GM18861 (cell line): Measurements from ENCODE around the gene KANK2.
A peak's percentile ranks its signal among the peaks of the same experiment; 100 is the strongest.
"Not testable (repeated sequence)": the region's sequence is repeated elsewhere in the genome, so short reads cannot be mapped to it uniquely, and the experiment has no call there.

Source experiments
- ATAC-seq: cut with Tn5 transposase; IDR thresholded peaks from one replicate; pipeline ENCODE4 v1.9.1; 2021; ENCODE audit not compliant: unreplicated experiment

Gene KANK2

DNA sequence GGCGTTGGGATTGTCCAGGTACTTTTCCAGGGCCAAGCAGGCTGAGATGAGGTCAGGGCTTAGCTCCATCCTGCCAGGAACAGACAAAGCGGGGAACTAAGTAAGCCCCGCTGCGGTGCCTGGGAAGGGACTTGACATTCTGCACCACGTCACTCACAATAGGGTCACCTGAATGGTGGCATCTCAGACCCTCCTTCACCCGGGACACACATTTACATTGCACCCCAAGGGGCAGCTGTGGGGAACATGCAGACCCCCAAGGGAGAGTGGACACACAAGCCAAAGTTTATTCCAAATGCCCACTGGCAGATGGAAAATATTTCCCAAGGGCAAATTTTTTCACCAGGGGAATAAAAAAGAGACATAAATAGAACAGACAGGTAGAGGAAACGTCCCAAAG, 21.4 kb downstream of the KANK2 start:
- ATAC-seq: no peak

DNA sequence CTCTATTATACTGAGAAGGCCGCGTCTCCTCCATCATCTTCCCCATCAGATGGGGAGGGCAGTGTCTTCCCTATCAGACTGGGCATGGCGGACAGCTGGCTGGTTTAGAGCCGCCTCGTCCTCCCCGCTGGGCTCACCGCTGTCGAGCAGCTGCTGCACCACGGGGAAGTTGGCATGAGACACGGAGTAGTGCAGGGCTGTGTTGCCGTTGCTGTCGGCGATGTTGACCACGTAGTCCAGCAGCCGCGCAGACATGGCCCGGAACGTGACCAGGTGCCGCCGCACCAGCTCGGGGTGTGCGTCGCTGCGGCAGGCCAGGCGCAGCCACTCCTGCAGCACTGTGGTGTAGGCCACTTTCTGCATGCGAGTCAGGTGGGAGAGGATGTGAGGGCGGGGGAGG, 23.0 kb downstream of the KANK2 start:
- ATAC-seq: no peak

DNA sequence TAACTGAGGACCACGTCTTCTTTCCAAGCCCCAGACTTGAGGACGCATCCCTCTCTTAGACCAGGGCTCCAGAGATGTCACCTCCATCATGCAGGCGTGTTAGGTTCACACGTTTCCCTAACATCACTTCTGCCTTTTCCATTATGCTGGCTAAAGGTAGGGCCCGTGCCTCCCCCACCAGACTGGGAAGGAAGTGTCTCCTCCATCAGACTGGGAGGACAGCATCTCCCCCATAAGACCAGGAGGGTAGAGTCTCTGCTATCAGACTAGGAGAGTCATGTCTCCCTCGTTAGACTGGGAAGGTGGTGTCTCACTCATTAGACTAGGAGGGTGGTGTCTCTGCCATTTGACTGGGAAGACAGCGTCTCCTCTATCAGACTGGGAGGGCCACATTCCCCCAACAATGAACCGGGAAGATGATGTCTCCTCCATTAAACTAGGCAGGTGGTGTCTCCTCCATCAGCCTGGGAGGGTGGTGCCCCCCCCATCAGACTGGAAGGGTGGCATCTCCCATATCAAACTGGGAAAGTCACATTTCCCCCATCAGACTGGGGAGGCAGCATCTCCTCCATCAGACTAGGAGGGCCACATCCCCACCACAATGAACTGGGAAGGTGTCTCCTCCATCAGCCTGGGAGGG, 23.7 kb downstream of the KANK2 start:
- ATAC-seq: no peak

DNA sequence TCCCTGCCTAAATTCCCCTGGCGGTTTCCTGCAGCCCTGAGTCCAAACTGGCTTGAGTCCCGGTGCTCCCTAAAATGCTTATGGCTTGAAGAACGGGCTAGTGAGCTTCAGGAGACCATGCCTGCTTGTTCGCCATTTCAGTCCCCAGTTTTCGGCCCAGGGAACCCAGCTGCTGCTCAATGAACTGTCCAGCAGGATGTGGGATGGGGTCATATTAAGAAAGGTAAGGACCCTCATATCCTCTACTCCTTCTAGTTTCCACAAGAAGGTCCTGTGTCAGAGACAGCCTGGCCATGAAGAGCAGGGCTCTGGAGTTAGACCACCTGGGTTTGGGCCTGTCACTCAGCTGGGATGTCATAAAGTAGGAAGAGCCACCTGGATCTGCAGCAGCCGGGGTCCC, 24.8 kb downstream of the KANK2 start:
- no peak for ATAC-seq

DNA sequence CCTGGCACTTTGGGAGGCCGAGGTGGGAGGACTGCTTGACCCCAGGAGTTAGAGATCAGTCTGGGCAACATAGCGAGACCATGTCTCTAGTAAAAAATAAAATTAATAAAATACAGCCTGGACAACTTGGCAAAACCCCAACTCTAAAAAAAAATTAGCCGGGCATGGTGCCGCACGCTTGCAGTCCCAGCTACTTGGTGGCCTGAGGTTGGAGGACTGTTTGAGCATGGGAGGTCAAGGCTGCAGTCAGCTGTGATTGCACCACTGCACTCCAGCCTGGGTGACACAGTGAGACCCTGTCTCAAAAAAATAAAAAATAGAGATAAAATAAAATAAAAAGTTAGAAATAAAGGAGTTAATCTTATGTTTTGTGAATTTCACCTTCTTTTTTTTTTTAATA, 26.2 kb downstream of the KANK2 start:
- ATAC-seq: no peak

DNA sequence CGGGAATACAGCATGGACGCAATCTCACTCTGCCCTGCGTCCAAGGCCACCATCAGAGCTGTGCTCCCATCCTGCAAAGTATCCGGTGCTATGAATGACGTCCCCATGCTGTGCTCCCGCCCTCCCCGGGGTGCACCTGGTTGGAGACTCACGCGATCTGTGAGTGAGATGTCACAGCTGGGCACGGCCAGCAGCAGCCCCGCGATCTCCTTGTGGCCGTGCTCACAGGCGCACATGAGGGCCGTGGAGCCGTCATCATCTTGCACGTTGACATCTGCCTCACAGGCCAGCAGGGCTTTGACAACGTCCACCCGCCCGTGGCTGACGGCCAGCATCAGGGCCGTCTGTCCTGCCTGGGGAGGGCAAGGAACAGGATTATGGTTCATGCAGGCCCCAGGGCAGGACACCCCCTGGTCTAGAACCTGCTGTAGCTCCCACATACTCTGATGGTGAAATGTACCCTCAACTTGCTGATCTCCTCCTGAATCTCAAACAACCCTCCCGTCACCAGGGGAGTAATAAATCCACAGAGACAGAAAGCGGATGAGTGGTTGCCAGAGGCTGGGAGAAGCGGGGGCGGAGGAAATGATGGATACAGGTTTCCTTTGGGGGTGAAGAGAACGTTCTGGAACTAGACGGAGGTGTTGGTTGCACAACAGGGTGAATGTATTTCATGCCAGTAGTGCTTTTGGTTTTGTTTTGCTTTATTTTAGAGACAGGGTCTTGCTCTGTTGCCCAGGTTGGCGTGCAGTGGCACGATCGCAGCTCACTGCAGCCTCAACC, 27.3 kb downstream of the KANK2 start:
- ATAC-seq: no peak

DNA sequence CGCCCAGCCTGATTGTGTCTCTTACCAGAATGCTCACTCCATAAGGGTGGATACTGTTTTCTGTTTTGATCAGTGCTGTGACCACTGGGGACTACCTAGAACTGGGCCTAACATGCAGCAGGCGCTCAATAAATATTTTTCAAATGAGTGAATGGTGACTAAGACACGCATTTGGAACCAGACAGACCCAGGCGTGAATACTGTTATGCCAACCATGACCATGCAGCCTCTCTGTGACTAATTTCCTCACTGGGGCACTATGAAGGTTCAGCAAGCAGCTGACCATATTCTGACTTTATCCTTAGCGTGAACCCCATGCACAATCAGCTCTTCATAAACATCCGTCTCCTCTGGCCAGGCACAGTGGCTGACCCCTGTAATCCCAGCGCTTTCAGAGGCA, 28.8 kb downstream of the KANK2 start:
- ATAC-seq: no peak

DNA sequence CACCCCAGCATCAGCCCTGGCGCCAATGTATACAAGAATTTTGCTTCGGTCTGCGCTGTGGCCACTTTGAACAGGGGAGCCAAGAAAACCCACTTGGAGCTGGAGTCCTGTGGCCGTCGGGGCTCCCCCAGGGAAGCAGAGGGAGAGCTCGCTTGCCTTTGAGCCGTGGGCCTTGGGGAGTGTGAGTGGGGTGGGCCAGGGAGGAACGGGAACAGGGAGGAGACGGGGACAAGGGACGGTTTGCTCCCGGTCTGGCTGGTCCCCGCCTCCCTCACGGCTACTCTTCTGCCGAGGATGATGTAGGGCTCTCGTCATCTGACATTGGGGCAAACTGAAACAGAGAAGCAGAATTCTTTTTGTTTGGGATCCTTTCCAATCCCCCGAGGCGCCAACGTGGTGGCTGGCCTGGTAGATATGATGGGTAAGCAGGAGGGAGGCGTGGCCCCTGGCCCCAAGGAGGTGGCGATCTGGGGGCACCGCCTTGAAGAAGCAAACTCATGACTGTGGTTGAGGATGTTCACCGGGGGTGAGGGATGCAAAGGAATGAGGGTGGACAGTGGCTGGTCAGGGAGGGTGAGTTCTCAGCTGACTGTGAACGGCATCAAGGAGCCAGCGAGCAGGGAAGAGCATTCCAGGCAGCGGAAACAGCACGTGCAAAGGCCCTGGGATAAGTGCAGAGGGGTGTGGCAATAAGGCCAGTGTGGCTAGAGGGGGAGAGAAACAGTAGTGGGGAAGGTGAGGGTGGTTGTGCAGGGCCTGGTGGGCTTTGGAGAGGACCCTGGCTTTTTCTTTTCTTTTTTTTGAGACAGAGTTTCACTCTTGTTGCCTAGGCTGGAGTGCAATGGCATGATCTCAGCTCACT, 30.8 kb downstream of the KANK2 start:
- ATAC-seq: no peak

DNA sequence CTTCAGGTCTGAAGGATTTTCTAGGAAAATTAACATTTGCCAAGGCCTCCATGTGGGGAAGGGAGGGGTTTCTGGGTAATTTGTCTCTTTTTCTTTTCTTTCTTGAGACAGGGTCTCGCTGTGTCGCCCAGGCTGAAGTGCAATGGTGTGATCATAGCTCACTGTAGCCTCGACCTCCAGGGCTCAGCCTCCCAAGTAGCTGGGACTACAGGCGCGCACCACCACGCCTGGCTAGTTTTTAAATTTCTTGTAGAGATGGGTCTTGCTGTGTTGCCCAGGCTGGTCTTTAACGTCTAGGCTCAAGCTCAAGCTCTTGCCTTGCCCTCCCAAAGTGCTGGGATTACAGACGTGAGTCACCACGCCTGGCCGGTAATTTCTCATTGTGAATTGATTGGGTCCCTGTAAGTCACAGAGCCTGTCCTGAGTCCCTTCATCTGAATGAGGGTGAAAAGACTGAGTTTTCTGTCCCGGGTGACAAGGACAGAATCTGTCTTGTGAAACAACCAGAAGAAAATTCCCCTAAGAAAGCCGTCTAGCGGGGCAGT, 31.8 kb downstream of the KANK2 start:
- no peak for ATAC-seq

DNA sequence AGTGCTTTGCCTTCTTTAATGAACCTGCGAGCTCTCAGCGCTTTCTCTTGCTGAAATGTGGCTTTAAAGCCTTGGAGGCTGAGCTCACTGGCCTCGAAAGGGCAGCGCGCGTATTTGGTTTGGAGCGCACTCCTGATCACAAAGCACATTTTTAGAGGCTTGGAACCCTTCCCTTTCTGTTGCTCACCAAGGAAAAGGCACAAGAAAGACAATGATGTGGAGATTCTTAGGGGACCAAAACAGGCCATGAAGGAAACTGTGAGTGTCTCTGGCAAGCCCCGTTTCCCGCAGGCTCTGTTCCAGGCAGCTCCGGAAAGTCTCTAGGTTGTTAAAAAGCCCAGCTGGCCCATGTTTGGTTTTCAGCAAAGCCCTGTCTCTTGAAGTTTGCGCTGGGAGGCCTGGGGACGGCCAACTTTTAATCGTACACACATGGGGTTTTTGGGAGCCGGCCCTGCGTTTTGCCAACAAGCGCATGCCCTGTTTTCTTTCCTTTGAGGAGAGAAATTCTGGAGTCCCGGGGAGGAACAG, 32.4 kb downstream of the KANK2 start:
- no peak for ATAC-seq

DNA sequence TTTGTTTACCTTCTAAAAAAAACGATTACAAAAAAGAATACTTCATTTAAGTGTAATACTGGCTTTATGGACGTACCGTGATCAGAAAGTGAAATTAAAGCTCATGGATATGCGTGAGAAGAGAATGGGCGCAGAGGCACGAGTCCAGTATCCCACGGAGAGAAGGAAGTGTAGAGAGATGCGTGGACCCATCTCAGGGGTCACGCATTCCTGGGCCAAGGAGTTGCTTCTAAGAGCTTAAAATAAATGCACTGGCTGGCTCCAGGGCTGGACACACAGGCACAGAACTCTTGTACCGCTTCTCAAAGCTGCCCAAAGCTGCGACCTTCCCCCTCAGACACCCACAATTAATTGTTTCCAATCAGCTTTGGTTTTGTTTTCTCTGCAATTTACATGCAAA, 33.0 kb downstream of the KANK2 start:
- no peak for ATAC-seq

DNA sequence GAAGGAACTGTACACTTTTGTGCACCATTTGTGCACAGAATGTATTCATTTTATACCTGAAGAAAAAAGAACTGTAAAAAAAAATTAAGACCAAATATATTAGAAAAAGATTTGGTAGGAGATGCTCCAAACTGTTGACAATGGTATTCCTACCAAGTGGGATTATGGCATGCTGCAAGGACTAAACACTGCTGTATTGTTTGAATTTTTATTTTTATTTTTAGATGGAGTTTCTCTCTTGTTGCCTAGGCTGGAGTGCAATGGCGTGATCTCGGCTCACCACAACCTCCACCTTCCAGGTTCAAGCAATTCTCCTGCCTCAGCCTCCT, 36.9 kb downstream of the KANK2 start:
- ATAC-seq: not testable (repeated sequence)

DNA sequence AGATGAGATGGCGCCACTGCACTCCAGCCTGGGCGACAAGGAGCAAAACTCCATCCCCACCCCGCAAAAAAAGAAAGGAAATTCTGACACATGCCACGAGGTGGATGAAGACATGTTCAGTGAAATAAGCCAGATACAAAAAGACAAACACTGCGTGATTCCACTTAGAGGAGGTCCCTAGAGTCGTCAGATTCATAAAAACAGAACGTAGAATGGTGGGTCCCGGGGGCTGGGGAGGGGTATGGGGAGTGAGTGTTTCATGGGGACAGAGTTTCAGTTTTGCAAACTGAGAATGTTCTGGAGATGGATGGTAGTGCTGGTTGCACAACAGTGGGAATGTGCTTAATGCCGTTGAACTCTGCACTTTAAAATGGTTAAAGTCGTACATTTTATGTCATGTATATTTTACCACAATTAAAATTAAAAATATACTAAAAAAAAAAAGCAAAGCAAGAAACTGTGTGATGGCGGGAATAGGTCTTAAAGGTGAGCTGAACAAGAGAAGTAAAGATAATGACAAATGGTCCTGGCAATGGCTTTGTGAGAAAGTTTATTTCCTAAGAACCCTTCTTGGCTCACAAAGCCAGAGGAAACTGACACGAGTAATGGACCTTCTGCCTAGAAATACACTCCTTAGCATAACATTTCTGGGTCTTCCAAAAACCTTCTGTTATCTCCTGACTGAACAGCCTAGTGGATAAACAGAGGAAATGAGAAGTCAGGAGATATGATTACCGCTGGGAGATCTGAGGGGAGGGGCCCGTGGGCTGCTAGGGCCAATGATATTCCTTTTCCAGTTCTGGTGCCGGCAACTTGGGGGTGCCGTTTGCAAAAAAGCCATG, 37.5 kb downstream of the KANK2 start:
- no peak for ATAC-seq

DNA sequence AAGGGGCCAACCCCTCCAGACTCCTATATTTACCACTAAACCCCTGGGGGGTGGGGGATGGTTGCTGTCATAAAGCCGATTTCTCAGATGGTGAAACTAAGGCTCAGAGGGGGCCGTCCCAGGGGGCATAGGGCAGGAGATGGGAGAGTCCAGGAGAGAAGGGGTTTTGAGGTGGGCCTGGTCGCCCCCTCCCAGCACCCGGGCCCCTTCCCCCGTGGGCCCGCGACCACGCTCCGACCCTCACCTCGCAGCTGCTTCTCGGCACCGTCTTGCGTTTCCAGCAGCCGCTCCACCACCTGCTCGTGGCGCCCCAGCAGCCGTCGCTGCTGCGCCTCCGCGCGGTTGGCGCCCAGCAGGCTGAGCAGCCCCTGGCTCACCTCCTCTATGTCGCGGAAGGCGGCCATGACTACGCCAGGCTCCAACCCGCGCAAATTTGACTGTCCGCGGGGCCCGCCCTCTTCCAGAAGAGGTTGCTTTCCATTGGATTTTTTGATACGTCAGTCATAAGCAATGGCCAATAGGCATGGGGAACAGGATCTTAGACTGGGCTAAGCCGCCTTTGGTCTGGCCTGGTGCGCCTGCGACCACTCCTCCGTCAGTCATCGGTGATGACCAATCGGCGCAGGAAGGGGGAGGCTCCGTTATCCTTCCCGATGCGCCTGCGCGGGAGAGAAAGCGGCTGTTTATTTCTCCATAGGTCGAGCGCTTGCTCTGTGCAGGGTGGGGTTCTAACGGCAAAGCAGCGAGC, 41.8 kb downstream of the KANK2 start, which contains the start of gene SPC24:
SPC24 (minus strand) TSS at position 410 of the 748 bp plus-strand sequence; CDS start at position 404, 6 bp downstream.
- ATAC-seq: peak; percentile 97

DNA sequence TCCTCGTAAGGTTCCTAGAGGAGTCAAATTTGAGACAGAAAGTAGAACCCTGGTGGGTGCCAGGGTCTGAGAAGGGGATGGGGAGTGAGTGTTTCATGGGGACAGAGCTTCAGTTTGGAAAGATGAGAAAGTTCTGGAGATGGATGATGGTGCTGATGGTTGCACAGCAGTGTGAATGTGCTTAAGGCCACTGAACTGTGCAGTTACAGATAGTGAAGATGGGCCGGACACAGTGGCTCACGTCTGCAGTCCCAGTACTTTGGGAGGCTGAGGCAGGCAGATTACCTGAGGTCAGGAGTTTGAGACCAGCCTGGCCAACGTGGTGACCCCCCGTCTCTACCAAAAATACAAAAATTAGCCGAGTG, 42.7 kb downstream of the KANK2 start:
- no peak for ATAC-seq

DNA sequence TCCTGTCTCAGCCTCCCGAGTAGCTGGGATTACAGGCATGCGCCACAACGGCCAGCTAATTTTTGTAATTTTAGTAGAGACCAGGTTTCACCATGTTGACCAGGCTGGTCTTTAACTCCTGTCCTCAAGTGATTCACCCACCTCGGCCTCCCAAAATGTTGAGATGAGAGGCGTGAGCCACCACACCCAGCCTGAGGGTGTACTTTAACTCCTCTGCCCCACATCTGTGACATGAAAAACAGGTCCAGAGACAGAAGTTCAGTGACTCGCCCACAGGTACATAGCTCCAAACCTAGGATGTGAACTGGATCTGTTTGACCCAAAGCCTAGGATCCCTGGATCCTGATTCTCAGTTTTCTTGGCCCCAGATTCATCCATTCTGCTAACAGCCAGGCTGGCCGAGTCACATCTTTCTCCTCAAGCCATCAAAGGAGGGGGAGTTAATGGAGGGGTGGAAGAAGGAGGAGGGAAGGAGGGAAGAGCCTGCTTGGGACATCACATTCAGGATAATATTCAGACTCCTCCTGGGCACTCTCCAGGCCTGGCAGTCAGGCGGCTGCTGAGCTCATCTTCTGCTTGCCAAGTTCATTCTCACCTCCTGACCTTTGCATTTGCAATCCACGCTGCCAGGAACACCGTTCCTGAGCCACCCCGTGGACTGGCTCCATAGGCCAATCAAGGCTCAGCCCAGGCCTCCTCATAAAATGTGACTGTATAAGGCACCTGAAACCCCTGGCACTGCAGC, 44.9 kb downstream of the KANK2 start:
- no peak for ATAC-seq

DNA sequence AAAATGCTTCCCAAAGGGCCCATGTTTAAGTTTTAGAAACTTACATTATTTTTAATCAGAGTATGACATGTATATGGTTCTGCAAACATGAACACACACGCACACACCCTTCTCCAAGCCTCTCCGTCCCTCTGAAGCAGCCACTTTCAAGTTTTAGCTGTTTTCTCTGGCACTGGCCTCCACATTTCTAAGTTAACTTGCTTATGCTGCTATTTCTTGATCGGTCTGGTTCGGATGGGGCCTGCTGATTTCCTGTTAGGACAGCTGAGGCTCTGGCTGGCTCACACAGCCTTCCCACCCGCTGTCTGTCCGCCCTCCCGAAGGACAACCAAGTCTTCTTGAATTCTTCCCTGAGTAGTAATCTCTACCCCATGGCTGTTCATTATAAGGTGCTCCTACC, 46.2 kb downstream of the KANK2 start:
- ATAC-seq: no peak

DNA sequence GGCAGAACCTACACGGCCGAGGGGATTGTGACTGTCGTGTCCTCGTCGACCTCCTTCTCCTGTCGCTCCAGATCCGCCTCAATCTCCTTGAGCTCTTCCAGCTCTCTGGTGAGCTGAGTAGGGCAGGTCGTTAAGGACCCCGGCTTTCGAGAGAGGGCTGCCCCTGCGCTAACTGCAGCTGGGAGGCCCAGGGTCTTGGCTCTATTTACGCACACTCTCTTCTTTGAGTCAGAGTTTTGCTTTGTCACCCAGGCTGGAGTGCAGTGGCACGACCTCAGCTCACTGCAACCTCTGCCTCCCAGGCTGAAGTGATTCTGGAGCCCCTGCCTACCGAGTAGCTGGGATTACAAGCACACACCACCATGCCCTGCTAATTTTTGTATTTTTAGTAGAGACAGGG, 49.3 kb downstream of the KANK2 start:
- ATAC-seq: no peak

DNA sequence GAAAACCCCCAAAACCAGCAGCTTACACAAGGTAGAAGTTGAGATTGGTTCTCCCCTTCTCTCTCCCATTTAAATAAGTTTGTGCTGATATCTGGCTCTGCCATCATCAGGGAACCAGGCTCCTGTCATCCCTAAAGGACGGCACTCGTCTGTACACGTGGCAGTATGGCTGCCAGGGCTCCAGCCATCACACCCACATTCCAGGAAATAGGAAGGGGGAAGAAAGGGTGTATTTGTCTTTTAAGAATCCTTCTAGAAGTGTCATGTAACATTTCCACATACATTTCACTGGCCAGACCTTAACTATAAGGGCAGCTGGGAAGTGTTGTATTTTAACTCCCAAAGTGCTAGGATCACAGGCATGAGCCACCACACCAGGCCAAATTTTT, 51.8 kb downstream of the KANK2 start:
- no peak for ATAC-seq
